NCI-H345 treated with DMSO at 0.1 percent for 48 hours (cell line): ENCODE data around the gene D2HGDH.
A peak's percentile ranks its signal among the peaks of the same experiment; 100 is the strongest.

Experiments used
- DNase-seq: peaks from one replicate; lab custom pipeline; 2025; ENCODE audit not compliant: unreplicated experiment; lab: John Stamatoyannopoulos, UW

Gene D2HGDH

DNA sequence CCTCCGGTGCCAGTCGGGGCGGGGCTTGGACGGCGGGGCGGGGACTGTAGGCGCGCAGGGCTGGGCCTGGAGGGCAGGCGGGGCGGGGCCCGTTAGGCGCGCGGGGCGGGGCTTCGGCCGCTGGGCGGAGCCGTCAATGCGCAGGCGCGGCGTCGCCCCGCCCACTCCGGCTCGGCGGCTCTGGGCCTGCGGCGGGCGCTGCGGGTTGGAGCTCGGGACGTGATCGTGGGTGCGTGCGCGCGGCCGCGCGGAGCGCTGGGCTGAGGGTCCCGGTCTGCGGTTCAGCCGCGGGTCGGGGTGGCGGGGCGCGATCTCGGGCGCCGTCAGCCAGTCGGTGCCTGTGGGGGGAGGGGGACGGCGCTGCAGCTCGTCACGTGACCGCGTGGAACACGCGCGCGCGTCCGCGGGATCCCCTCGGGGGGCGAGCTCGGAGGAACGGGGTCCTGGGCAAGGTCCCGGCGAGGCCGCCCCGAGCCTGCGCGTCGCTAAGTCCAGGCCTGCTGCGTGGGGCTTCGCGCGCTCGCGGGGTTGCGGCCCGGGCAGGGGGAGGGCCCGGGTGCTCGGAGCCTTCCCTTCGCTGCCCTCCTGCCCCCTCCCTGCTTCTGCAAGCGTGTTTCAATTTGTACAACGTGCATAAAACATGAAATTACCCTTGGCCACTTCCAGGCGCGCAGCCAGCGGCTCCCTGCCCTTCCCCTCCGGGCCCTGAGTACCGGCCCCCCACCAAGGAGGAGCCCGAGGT, at the start of gene D2HGDH:
Gene D2HGDH (plus strand): TSS at position 164 of the 742 bp plus-strand sequence. CDS start 595 bp downstream, outside the sequence.
- DNase-seq, result peak; percentile 66

DNA sequence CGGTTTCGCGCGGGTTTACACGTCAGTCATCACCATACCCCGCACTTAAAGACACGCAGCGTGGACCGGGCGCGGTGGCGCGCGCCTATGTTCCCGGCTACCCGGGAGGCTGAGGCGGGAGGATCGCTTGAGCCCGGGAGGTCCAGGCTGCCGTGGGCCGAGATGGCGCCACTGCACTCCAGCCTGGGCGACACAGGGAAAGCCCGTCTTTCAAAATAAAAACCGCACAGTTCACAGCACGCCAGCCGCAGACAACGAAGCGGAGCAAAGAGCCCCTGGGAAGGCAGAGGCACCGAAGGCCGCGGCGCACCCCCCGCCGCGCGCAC, 48.1 kb upstream of the D2HGDH start:
- no peak for DNase-seq

DNA sequence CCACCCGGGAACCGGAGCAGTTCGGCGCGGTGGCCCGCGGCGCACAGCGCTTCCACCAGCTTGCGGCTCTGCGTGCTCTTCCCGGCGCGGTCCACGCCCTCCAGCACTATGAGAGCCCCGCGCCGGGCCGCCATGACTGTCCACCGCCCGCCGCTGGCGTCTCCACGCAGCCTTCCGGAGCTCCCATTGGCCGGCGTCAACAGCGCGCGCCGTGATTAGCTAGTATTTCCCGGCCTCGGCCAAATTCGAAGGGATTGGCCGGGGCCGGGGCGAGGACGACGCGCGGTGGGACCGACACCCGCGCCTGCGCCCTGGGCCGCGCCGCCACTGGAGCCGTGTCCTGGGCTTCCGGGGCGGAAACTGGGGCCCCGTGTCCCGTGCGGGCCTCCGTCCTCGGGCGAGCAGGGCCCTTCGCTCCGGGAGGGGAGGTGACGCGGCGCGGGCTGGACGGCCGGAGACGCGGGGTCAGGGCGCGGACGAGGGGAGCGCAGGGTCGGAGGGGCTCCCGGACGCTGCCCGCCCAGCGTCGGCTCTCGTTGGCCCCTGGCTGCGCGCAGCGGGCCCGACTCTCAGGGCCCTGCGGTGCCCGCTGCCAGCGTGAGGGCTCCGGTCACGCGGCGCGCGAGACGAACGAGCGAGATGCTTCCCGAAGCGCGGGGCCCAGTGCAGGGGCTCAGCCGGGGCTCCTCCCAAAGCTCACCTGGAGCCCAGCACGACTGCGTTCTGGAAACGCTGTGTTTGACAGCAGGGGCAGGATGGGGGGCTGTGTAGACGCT, 47.6 kb upstream of the D2HGDH start, which contains the start of gene DTYMK:
Gene DTYMK (minus strand): TSS at position 166 of the 776 bp plus-strand sequence. CDS start 32 bp downstream, at position 134.
- DNase-seq, result peak; percentile 90

DNA sequence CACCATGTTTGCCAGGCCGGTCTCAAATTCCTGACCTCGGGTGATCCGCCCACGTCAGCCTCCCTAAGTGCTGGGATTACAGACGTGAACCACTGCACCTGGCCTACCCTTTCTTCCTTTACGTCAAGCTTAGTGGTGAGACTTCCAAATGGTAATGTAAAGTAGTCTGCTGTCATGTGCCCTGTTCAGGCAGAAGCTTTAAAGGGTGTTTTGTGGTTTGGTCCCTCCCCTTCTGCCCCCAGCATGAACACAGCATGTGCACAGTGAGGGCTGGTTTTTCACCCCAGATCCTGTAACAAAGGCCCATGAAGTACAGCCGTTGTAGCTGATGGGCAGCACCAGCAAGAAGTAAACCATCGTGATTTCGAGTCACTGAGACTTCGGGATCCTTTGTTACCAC, 45.1 kb upstream of the D2HGDH start:
- DNase-seq, result no peak

DNA sequence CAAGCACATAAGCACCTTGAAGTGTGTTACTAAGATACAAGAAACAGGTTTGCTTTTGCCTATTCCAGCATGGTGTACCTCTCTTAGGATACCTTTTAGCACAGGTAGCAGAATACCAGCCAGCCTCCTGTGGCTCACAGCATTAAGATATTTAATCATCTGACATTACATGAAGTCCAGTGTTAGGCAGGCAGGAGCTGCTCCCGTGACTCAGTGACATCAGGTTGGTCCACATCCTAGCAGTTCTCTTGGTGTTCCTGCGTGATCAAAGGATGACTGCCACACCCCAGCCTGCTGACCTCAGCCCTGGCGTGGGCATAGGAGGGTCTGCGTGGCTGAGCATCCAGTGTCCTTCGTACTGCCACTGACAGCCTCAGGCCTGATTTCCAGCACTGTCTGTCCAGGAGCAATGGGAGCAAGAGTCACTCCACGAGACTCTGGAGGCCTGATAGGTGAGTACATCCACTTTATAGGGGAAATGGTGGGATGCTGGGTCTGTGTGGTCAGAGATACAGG, 44.2 kb upstream of the D2HGDH start:
- no peak for DNase-seq

DNA sequence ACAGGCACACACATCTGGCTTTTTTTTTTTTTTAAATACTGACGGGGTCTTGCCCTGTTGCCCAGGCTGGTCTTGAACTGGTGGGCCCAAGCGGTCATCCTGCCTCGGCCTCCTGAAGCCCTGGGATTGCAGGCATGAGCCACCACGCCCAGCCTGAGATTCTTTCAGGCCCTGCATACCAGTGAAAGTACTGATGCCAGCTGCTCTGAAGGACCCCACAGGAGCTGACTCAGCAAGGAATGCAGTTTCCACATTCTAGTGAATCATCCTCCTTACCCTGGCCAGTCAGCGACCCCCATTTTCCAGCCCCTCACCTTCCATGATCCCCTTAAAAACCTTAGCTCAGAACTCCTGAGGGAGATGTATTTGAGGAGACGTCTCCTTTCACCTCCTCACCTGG, 42.0 kb upstream of the D2HGDH start:
- no peak for DNase-seq

DNA sequence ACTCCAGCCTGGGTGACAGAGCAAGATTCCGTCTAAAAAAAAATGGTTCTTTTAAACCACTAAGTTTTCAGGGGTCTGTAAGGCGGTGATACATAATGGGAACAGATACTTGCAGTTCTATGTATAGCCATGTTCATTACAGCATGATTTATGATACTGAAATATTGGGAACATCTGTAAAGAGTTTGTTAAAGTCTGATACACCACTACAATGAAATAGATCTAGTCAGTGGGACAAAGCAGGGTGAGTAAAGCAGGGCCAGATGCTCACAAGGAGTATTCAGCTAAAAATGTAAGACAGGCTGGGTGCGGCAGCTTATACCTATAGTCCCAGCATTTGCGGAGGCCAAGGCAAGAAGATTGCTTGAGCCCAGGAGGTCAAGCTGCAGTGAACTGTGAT, 38.8 kb upstream of the D2HGDH start:
- no peak for DNase-seq

DNA sequence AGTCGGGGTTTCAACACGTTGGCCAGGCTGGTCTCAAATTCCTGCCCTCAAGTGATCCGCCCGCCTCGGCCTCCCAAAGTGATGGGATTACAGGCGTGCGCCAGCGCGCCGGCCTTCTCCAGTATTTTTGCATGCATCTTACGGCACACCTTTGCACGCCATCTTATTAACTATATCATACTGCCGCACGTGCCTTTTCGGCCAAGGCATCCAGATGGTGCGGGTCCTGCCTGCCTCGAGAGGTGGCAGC, 33.4 kb upstream of the D2HGDH start:
- DNase-seq, result peak; percentile 75

DNA sequence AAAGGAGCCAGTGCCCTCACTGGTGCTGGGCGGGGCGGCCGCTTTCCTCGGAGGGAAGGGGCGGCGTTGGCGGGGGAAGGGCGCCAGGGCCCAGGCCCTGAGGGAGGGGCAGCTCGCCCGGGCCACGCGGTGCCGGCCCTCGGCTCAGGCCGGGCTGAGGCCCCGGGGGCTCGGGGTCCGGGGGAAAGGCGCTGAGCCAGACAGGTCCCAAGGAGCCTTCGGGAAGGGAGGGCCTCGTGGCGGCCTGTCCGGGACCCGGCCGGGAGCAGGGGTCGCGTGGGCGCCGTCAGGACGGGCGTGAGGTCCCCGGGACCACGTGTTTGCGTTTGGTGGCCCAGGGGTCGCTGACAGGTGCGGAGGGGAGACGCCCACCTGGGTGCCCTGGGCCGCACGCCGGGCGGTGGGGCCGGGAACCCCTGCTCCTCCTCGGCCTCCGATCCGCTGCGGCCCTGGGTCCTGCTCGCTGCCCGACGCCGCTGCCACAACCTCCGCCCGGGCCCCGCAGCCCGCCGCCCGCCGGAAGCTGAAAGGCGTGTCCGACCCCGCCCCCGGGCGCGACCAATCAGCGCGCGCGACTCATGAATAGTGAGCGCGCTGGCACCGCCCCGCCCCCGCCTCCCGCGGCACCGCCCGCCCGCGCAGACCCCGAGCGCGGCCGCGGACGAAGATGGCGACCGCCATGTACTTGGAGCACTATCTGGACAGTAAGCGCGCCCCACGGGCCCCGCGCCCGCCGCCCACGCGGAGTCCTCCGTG, 32.9 kb upstream of the D2HGDH start, which contains the start of gene ING5:
Gene ING5 (plus strand): TSS at position 641 of the 756 bp plus-strand sequence. CDS start 27 bp downstream, at position 668.
- DNase-seq, result peak; percentile 79

DNA sequence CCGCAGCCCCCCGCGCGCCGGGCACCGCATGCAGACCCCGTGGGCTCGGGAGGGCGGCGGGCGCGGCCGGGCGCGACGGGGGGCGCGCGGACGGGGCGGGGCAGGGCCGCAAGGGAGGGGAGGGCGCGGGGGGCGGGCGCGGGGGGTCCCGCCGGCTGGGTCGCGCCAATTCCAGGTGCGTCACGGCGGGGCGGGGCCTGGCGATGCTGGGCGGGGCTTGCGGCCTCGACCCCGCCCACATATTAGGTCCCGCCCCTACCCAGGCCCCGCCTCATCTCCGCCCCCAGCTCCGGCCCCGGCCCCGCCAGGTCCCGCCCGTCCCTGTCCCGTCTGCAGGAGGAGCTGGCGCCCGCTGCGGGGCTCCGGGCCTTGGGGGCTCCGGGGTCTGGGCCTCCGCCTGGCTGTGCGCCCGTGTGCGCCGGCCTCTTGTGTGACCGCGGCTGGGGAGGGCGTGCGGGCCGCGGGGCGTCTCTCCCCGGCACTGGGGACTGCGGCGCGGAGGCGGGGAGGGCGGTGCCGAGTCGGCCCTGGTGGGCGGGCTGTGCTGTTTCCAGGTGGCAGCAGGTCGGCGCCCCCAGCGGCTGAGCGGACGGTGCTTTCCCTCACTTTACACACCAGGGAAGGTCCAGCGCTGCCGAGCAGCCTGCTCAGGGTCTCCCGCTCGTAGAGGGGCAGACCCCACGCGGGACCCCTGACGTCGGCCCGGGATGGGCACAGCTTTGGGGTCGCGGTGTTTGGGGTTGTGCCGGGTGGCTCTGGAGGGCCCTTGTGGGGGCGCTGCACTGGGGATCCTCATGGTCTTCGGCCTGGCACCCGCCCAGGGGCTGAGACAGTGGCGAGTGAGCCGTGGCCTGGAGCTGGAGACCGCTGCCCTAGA, 32.0 kb upstream of the D2HGDH start:
- DNase-seq, result peak; percentile 78

DNA sequence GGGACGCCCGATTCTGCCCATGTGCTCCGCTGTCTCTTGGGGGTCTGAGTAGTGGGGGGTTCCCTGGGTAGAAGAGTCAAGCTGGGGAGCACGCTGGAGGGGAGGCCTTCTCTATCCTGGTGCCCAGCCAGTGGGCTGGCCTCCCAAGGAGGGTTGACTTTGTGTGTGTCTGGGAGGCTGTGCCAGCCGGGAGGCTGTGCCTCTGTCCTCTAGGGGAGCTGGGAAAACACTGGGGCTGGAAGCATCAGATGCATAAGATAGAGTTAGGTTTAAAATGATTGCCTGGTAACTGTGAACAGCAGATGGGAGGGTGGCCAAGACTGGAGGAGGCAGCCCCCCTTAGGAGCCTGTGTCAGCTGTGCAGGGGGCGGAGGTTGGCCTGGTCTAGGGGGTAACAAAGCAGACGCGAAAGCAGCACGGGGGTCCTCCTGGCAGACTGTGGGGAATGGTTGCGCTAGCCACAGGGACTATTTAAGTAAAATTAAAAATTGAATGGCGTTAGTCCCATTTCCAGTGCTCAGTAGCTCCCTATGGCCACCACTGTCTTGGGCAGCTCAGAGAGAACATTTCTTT, 31.3 kb upstream of the D2HGDH start:
- DNase-seq, result peak; percentile 9

DNA sequence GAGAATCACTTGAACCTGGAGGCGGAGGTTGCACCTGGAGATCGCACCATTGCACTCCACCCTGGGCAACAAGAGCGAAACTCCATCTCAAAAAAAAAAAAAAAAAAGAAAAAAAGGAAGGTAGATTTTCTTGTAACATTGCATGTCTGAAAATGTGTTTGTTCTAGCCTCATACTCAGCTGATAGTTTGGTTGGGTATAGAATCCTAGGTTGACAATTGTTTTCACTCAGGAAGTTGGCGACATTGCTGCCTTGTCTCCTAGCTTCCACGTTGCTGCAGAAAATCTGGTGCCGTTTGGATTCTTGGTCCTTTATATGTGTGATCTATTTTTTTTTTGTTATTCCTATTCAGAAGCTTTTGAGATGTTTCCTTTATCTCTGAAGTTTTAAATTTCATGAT, 27.9 kb upstream of the D2HGDH start:
- no peak for DNase-seq

DNA sequence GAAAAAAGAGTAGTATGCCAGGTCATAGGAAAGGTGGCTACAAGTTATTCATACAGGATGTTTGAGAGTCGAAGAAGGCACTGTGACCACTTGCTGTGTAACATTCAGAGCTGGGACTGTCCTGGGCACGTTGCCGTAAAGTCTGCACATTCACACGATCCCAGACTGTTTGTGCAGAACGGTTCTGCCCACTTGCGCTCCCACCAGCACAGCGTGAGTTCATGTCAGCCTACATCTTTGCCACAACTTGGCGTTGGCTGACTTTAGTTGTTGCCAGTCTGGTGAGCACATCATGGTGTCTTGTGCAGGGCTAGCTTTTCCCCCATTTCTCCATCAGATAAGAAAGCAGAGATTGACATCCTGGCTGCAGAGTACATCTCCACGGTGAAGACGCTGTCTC, 25.6 kb upstream of the D2HGDH start:
- DNase-seq, result no peak

DNA sequence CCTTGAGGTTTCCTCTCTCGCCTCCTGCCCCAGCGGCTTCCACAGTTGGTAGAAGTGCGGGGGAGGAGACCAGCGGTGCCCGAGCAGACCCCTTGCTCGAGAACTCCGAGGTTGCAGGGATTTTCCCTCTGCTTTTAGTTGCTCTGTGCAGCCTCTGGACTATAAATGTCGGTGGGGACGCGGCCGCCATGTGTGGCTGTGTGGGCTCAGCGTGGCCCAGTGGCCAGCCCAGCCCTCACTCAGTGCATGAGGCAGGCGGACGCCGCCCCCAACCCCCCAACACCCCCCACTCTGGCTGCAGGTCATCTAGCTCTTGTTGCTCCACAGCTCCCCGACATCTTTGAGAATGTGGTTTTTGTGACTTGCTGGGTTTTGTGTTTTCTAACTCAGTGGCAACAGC, 15.3 kb upstream of the D2HGDH start:
- DNase-seq, result no peak

DNA sequence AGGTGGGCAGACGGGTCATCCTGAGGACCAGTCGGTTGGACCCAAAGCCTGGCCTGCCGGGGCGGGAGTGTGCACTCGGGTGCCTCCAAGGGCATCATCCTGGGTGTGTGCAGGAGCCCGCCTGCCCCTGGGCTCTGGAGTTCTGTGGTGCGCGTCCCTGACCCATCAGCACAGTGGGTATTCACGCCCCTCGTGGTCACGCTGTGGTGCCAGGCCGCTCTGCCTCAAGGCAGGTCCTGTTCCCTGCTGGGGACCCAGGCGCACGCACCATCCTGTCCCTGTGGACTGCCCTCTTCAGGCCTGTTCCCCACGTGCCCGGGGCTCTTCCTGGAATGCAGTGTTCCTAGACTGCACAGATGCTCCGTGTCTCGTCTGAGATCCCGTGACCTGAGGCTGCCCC, 14.3 kb upstream of the D2HGDH start:
- DNase-seq, result no peak

DNA sequence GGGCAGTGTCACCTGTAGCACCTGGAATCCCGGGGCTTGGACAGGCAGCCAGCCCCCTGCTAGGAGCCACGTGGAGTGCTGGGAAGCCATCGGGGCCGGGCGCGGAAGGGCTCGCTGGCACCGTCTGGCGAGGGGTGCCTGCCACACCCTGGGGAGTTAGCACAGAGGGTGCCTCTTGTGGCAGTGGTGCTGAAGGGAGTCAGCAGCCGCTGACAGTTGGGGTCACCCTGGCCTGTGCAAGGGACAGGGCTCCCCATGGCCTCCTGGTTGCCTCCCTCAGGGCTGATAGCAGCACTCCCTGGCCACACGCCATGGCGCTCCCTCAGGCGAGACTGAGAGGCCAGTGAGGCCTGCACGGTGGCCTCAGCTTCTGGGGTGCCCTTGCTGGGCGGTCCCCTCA, 13.9 kb upstream of the D2HGDH start:
- DNase-seq, result no peak

DNA sequence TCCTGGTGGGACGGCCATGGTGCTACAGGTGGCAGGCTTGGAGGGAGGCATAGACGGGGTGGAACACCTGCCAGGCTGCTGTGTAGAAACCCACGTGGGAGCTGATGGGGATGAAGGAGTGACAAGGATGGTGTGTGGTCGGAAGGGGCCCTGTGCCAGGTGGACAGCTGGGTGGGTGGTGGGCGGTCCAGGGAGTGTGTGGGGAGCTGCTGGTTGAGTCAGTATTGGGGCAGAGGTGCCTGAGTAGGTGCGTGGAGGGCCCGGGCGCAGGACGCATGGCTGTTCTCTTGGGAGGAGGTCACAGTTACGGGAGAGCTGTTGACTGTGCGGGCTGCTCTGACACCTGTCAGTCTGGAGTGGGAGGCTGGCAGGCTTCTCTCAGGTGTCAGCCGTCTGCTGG, 12.6 kb upstream of the D2HGDH start:
- no peak for DNase-seq

DNA sequence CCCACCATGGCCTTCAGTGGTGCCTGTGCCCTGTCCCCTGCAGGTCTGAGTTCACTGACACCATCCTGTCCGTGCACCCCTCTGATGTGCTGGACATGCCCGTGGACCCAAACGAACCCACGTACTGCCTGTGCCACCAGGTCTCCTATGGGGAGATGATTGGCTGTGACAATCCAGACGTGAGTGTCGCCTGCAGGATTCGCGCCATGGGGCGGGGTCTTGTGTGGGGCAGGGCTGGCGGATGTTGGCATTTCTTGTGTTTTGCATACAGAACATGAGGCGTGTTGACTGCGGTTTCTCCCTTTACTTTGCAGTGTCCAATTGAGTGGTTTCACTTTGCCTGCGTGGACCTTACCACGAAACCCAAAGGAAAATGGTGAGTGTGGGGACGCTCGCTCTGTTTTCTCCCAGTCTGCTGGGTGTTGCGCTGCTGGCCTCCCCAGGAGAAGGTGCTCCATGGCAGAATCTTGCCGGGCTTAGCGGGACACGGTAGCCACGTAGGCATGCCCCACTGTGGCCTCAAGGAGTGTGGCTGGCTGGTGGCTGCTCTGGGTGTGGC, 11.5 kb upstream of the D2HGDH start:
- DNase-seq, result no peak

DNA sequence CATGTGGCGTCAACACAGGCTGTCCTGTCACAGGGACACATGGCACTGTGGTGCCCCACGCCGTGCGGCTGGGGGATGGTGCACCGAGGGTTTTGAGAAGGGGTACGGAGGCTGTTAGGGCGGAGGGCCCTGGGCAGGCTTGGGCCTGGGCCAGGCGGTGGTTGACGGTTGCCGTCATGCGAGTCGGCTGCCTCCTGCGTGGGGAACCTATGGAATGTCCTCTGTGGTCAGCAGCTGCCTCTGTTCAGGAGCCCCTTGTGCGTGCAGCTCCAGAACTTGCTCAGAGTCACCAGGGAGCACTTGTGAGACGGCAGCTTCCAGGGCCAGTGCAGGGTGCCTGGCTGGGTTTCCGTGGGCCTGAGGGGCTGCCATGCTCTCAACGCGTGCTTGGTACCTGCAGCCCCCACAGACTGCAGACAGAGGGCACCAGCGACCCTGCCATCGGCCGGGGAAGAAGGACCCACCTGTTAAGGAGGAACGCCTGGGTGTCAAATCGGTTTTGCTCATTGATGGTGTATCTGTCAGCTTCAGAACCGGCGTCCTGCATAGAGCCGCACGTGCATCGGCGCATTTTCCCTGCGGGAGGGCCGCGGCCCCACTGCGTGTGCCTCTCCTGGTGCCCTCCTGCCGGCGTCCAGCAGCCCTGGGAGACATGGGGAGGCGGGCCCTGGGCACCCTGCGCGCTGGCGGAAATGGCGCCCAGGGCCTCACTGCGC, 10.0 kb upstream of the D2HGDH start:
- DNase-seq, result no peak
